PC-3 (cell line): ENCODE data around the gene MXI1.

Source experiments
- EZH2 ChIP-seq: fragments of 300-600 bp; sonication (generic); IDR thresholded peaks from one replicate; pipeline ENCODE4 v1.6.1; 2017; ENCODE audit warnings: antibody characterized with exemption, mild to moderate bottlenecking, low read length; ENCODE audit not compliant: unreplicated experiment
- TF ChIP-seq, protein P1 (sequence below): fragments of 300-600 bp; sonication (generic); conservative IDR thresholded peaks from 2 replicates; pipeline ENCODE4 v1.5.1; 2017; ENCODE audit warnings: antibody characterized with exemption, low read depth, mild to moderate bottlenecking, low read length

DNA sequence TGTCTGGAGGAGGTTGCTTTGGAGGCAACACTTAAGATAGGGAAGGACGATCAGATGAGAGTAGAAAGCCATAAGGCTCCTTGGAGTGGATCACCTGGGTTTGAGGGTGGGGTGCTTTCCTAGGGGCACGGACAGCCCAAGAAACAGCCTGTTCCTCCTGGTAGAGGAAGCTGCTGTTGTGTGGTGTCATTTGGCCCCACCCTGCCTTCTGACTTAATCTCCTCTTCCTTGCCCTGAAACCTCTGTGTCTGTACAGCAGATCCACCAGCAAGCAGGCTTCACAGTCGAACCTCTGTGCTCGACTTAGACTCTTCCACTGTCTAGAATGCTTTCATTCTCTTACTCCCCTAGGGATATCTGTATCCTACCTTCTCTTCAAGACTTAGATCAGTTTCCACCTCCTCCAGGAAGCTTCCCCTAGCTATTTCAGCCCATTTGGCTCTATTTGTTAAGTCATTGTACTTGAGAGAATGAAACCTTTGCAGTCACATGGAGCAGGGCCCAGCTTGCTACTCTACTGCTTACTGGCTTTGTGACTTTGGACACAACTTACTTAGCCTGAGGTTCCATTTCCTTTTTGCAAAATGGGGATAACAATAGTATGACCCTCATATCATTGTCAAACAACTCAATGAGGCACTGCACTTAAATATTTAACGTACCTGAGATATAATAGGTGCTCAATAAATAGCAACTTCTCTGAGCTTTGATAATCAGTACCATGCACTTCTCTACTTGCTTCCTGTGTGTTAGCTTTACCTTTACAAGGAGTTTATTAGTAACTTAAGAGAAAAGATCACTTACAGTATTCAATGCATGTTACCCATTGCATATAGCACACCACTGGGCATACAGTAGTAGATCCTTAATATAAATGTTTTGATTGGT, 5.0 kb downstream of the MXI1 start:
- TF ChIP-seq, protein P1, sequence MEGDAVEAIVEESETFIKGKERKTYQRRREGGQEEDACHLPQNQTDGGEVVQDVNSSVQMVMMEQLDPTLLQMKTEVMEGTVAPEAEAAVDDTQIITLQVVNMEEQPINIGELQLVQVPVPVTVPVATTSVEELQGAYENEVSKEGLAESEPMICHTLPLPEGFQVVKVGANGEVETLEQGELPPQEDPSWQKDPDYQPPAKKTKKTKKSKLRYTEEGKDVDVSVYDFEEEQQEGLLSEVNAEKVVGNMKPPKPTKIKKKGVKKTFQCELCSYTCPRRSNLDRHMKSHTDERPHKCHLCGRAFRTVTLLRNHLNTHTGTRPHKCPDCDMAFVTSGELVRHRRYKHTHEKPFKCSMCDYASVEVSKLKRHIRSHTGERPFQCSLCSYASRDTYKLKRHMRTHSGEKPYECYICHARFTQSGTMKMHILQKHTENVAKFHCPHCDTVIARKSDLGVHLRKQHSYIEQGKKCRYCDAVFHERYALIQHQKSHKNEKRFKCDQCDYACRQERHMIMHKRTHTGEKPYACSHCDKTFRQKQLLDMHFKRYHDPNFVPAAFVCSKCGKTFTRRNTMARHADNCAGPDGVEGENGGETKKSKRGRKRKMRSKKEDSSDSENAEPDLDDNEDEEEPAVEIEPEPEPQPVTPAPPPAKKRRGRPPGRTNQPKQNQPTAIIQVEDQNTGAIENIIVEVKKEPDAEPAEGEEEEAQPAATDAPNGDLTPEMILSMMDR = no peak
- no peak for TF ChIP-seq EZH2
